Heart left ventricle (tissue), 13 donors: Measurements from ENCODE around the gene FAM167B.

Experiments
- POLR2A ChIP-seq, 2 donors: fragments of 450-650 bp; IDR thresholded peaks; one replicate each; pipeline ENCODE4 v1.6.1; 2017; ENCODE audit warnings: antibody characterized with exemption in 2 of 2, mild to moderate bottlenecking in 2 of 2, moderate library complexity in 2 of 2
- TF ChIP-seq, protein P1 (sequence below), 12 donors: fragments of 200-600 bp; sonication (generic) in 4 of 12; IDR thresholded peaks; one replicate each; pipeline versions ENCODE4 v1.5.0 to v1.8.0; 2018 to 2022; ENCODE audit warnings: antibody characterized with exemption in 12 of 12, mild to moderate bottlenecking in 5 of 12
- donor health status: ischemic (EF 13 %, LVEDD 7.1; RV severe dilation, severe dysfunction).
- donor health status: DM: no; HTN: yes; CAD: no.
- donor health status: DM: no; HTN: no; CAD: no.
- donor health status: ischemic (EF 25% LVEDD 6.9; RV normal size, moderate dysfunction).
- donor health status: ischemic (EF 25% LVEDD 5.7; RV mildly dilated, moderate dysfunction).
- donor health status: ischemic (EF 35%, LVEDD 5.7; RV mildly dilated, moderate dysfunction).
- donor health status: nonischemic (EF 11% LVEDD 7.7; RV severe dilation, severe dysfunction).
- donor health status: DM: yes; HTN: yes; CAD: no.
- donor health status: PGD.
- donor health status: ischemic (EF 29% LVEDD 5.4; RV normal size, mild dysfunction).
- donor health status: nonischemic (EF 23%, LVEDD 6.1; RV moderate dilation, normal function).

DNA sequence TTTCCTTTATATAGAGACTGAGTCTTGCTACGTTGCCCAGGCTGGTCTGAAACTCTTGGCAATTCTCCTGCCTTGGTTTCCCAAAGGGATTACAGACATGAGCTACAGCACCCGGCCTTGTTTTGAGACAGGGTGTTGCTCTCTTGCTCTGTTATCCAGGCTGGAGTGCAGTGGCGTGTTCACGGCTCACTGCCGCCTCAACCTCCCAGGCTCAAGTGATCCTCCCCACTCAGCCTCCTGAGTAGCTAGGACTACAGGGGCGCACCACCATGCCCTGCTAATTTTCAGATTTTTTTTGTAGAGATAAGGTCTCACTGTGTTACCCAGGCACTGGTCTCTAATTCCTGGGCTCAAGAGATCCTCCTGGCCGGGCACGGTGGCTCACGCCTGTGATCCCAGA is 18.8 kb downstream of the FAM167B start:
- TF ChIP-seq, protein P1, sequence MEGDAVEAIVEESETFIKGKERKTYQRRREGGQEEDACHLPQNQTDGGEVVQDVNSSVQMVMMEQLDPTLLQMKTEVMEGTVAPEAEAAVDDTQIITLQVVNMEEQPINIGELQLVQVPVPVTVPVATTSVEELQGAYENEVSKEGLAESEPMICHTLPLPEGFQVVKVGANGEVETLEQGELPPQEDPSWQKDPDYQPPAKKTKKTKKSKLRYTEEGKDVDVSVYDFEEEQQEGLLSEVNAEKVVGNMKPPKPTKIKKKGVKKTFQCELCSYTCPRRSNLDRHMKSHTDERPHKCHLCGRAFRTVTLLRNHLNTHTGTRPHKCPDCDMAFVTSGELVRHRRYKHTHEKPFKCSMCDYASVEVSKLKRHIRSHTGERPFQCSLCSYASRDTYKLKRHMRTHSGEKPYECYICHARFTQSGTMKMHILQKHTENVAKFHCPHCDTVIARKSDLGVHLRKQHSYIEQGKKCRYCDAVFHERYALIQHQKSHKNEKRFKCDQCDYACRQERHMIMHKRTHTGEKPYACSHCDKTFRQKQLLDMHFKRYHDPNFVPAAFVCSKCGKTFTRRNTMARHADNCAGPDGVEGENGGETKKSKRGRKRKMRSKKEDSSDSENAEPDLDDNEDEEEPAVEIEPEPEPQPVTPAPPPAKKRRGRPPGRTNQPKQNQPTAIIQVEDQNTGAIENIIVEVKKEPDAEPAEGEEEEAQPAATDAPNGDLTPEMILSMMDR (IDR thresholded peaks at IDR 0.05) = no peak
- no peak for TF ChIP-seq POLR2A (IDR thresholded peaks at IDR 0.05)
